Immature natural killer cell (primary cell): ENCODE data around the gene GPR63. TPM values are rescaled to one million over a fixed set of nuclear protein-coding genes. Genes with fewer than 3 reads are reported as not detected.

ENCODE experiments used
- DNase-seq, 3 donors: peaks; one replicate each; pipeline ENCODE4 v3.0.0; 2022; ENCODE audit warnings: mixed read lengths in 1 of 3
- H3K27ac Mint-ChIP-seq, 6 donors: one replicate each; pipeline ENCODE4 v1.8.0; 2020; ENCODE audit warnings: mixed read lengths in 6 of 6, mild to moderate bottlenecking in 5 of 6, inconsistent platforms in 4 of 6, moderate library complexity in 3 of 6
- H3K27me3 Mint-ChIP-seq, 3 donors: one replicate each; pipeline ENCODE4 v1.8.0; 2020 to 2021; ENCODE audit warnings: low read depth in 3 of 3, mild to moderate bottlenecking in 3 of 3, mixed read lengths in 3 of 3, moderate library complexity in 3 of 3, inconsistent platforms in 1 of 3
- H3K36me3 Mint-ChIP-seq, 3 donors: one replicate each; pipeline ENCODE4 v1.8.0; 2020; ENCODE audit warnings: mixed read lengths in 3 of 3, inconsistent platforms in 2 of 3, mild to moderate bottlenecking in 2 of 3
- H3K4me1 Mint-ChIP-seq, 2 donors: one replicate each; pipeline ENCODE4 v1.8.0; 2020; ENCODE audit warnings: inconsistent platforms in 2 of 2, mild to moderate bottlenecking in 2 of 2, mixed read lengths in 2 of 2, moderate library complexity in 1 of 2
- H3K4me3 Mint-ChIP-seq, 5 donors: one replicate each; pipeline ENCODE4 v1.8.0; 2020; ENCODE audit warnings: mild to moderate bottlenecking in 5 of 5, mixed read lengths in 5 of 5, inconsistent platforms in 3 of 5, moderate library complexity in 3 of 5
- H3K9me3 Mint-ChIP-seq, 6 donors: one replicate each; pipeline ENCODE4 v1.8.0; 2020; ENCODE audit warnings: mild to moderate bottlenecking in 6 of 6, mixed read lengths in 6 of 6, inconsistent platforms in 4 of 6, moderate library complexity in 3 of 6
- polyA plus RNA-seq, 3 donors: library from polyadenylated mRNA; unstranded; fragments of 300-500 nt; fragmentation: Illumina TruSeq; gene quantifications; one replicate each; pipeline ENCODE4 v1.2.3, GENCODE V29; 2021

Gene GPR63
- polyA plus RNA-seq, 3 donors from 2014 or later = 0.11 TPM; not detected in 2

GRCh38 chr6:96811136-96811535 lies 26.1 kb downstream of the GPR63 start:
- peaks cover 0 to 2% (median 0%) of the 10 kb centered on the region in 6 donors for H3K9me3 Mint-ChIP-seq

GRCh38 chr6:96809119-96809518 lies 28.2 kb downstream of the GPR63 start:
- no peaks in the 10 kb centered on the region for H3K36me3 Mint-ChIP-seq
- H3K27ac Mint-ChIP-seq = no peak overlapping the region

More at GRCh38 chr6:96811136-96811535, 26.1 kb downstream of the GPR63 start:
- no peak overlapping the region for H3K4me3 Mint-ChIP-seq
- H3K27ac Mint-ChIP-seq = no peak overlapping the region
- no peaks in the 10 kb centered on the region for H3K36me3 Mint-ChIP-seq
- peaks cover 0 to 7% (median 0%) of the 10 kb centered on the region in 3 donors for H3K27me3 Mint-ChIP-seq
- no peaks in the 10 kb centered on the region for H3K4me1 Mint-ChIP-seq
- no peak for DNase-seq

GRCh38 chr6:96803106-96803481 lies 34.2 kb downstream of the GPR63 start:
- Mint-ChIP-seq H3K4me1 (no peaks in the 10 kb centered on the region), H3K27ac (no peak overlapping the region), H3K9me3 (peaks cover 0 to 4% (median 0%) of the 10 kb centered on the region in 6 donors), H3K4me3 (no peak overlapping the region), H3K36me3 (no peaks in the 10 kb centered on the region), H3K27me3 (peaks cover 0 to 2% (median 1%) of the 10 kb centered on the region in 3 donors)
- no peak for DNase-seq

More at GRCh38 chr6:96809119-96809518, 28.2 kb downstream of the GPR63 start:
- no peaks in the 10 kb centered on the region for H3K4me1 Mint-ChIP-seq
- H3K27me3 Mint-ChIP-seq = peaks cover 0 to 6% (median 1%) of the 10 kb centered on the region in 3 donors
- peaks cover 0 to 2% (median 0%) of the 10 kb centered on the region in 6 donors for H3K9me3 Mint-ChIP-seq
- no peak overlapping the region for H3K4me3 Mint-ChIP-seq
- no peak for DNase-seq

- Mint-ChIP-seq H3K9me3 (peaks cover 0 to 5% (median 0%) of the 10 kb centered on the region in 6 donors), H3K4me1 (no peaks in the 10 kb centered on the region), H3K36me3 (no peaks in the 10 kb centered on the region), H3K27ac (no peak overlapping the region), H3K27me3 (no peaks in the 10 kb centered on the region), H3K4me3 (no peak overlapping the region)
- DNase-seq = no peak
Measured at GRCh38 chr6:96795481-96795880, 41.8 kb downstream of the GPR63 start.

- Mint-ChIP-seq H3K27me3 (no peaks in the 10 kb centered on the region), H3K27ac (no peak overlapping the region), H3K4me3 (no peak overlapping the region), H3K9me3 (peaks cover 0 to 5% (median 0%) of the 10 kb centered on the region in 6 donors), H3K36me3 (no peaks in the 10 kb centered on the region), H3K4me1 (no peaks in the 10 kb centered on the region)
- no peak for DNase-seq
Measured at GRCh38 chr6:96794980-96795379, 42.3 kb downstream of the GPR63 start.

GRCh38 chr6:96792561-96793190 lies 44.6 kb downstream of the GPR63 start:
- no peak overlapping the region for H3K27ac Mint-ChIP-seq
- H3K9me3 Mint-ChIP-seq = peaks cover 0 to 2% (median 0%) of the 10 kb centered on the region in 6 donors
- no peaks in the 10 kb centered on the region for H3K27me3 Mint-ChIP-seq
- no peak for DNase-seq
- no peak overlapping the region for H3K4me3 Mint-ChIP-seq
- H3K4me1 Mint-ChIP-seq = no peaks in the 10 kb centered on the region
- H3K36me3 Mint-ChIP-seq = no peaks in the 10 kb centered on the region

- Mint-ChIP-seq H3K27ac (no peak overlapping the region), H3K4me3 (no peak overlapping the region), H3K4me1 (no peaks in the 10 kb centered on the region), H3K27me3 (no peaks in the 10 kb centered on the region), H3K36me3 (no peaks in the 10 kb centered on the region), H3K9me3 (no peaks in the 10 kb centered on the region)
- no peak for DNase-seq
Measured at GRCh38 chr6:96789871-96790270, 47.4 kb downstream of the GPR63 start.

- no peaks in the 10 kb centered on the region for H3K4me1 Mint-ChIP-seq
- no peak for DNase-seq
- H3K27me3 Mint-ChIP-seq = peaks cover 0 to 2% (median 0%) of the 10 kb centered on the region in 3 donors
- H3K9me3 Mint-ChIP-seq = no peaks in the 10 kb centered on the region
- no peaks in the 10 kb centered on the region for H3K36me3 Mint-ChIP-seq
- no peak overlapping the region for H3K27ac Mint-ChIP-seq
- no peak overlapping the region for H3K4me3 Mint-ChIP-seq
Measured at GRCh38 chr6:96787846-96788580, 49.3 kb downstream of the GPR63 start.

- H3K27me3 Mint-ChIP-seq = peaks cover 0 to 4% (median 0%) of the 10 kb centered on the region in 3 donors
- DNase-seq = no peak
- H3K9me3 Mint-ChIP-seq = no peaks in the 10 kb centered on the region
- H3K27ac Mint-ChIP-seq = no peak overlapping the region
- no peak overlapping the region for H3K4me3 Mint-ChIP-seq
- H3K4me1 Mint-ChIP-seq = no peaks in the 10 kb centered on the region
- no peaks in the 10 kb centered on the region for H3K36me3 Mint-ChIP-seq
Measured at GRCh38 chr6:96786336-96786735, 50.9 kb downstream of the GPR63 start.

GRCh38 chr6:96784650-96785049 lies 52.6 kb downstream of the GPR63 start:
- Mint-ChIP-seq H3K27me3 (peaks cover 0 to 4% (median 0%) of the 10 kb centered on the region in 3 donors), H3K36me3 (no peaks in the 10 kb centered on the region), H3K4me1 (no peaks in the 10 kb centered on the region), H3K4me3 (no peak overlapping the region), H3K9me3 (no peaks in the 10 kb centered on the region), H3K27ac (no peak overlapping the region)
- no peak for DNase-seq

GRCh38 chr6:96783307-96783706 lies 54.0 kb downstream of the GPR63 start:
- no peaks in the 10 kb centered on the region for H3K36me3 Mint-ChIP-seq
- DNase-seq = no peak
- H3K4me3 Mint-ChIP-seq = no peak overlapping the region
- no peaks in the 10 kb centered on the region for H3K4me1 Mint-ChIP-seq
- H3K9me3 Mint-ChIP-seq = no peaks in the 10 kb centered on the region
- H3K27ac Mint-ChIP-seq = no peak overlapping the region
- H3K27me3 Mint-ChIP-seq = peaks cover 0 to 4% (median 0%) of the 10 kb centered on the region in 3 donors

GRCh38 chr6:96781557-96781956 lies 55.7 kb downstream of the GPR63 start:
- no peaks in the 10 kb centered on the region for H3K9me3 Mint-ChIP-seq
- no peak overlapping the region for H3K27ac Mint-ChIP-seq
- H3K4me1 Mint-ChIP-seq = no peaks in the 10 kb centered on the region
- no peaks in the 10 kb centered on the region for H3K36me3 Mint-ChIP-seq
- peaks cover 0 to 4% (median 2%) of the 10 kb centered on the region in 3 donors for H3K27me3 Mint-ChIP-seq
- H3K4me3 Mint-ChIP-seq = no peak overlapping the region
- no peak for DNase-seq

GRCh38 chr6:96777113-96777512 lies 60.2 kb downstream of the GPR63 start:
- H3K36me3 Mint-ChIP-seq = no peaks in the 10 kb centered on the region
- peaks cover 0 to 3% (median 0%) of the 10 kb centered on the region in 3 donors for H3K27me3 Mint-ChIP-seq
- DNase-seq = no peak
- no peak overlapping the region for H3K27ac Mint-ChIP-seq
- no peaks in the 10 kb centered on the region for H3K4me1 Mint-ChIP-seq
- no peak overlapping the region for H3K4me3 Mint-ChIP-seq
- H3K9me3 Mint-ChIP-seq = peaks cover 0 to under 1% (median 0%) of the 10 kb centered on the region in 6 donors

GRCh38 chr6:96775727-96776400 lies 61.4 kb downstream of the GPR63 start:
- H3K4me3 Mint-ChIP-seq = no peak overlapping the region

More at GRCh38 chr6:96775727-96776400, 61.4 kb downstream of the GPR63 start:
- no peak overlapping the region for H3K27ac Mint-ChIP-seq
- DNase-seq = no peak
- peaks cover 0 to 3% (median 2%) of the 10 kb centered on the region in 3 donors for H3K27me3 Mint-ChIP-seq
- peaks cover 0 to 2% (median 0%) of the 10 kb centered on the region in 6 donors for H3K9me3 Mint-ChIP-seq
- no peaks in the 10 kb centered on the region for H3K36me3 Mint-ChIP-seq
- H3K4me1 Mint-ChIP-seq = no peaks in the 10 kb centered on the region
